Stimulated activated CD4-positive, alpha-beta T cell treated with anti-CD3 and anti-CD28 coated beads, Interleukin-1b, Interleukin-23, amount 100 ng/mL, for 24 hours (primary cell): ENCODE measurements around the gene MUC2.

Source experiments
- DNase-seq, 4 experiments: peaks; one replicate each; pipeline ENCODE4 v3.0.0-alpha.2; 2020; ENCODE audit warnings: low read depth in 4 of 4, low spot score in 1 of 4

Gene MUC2

GRCh38 chr11:1074244-1075221 lies at the start of gene MUC2:
MUC2 (plus strand) TSS chr11:1074874.
- DNase-seq: no peak

GRCh38 chr11:1025410-1026162 lies 49.1 kb upstream of the MUC2 start:
- no peak for DNase-seq

- DNase-seq: no peak
Measured at GRCh38 chr11:1026163-1026450, 48.6 kb upstream of the MUC2 start.

GRCh38 chr11:1026641-1027482 lies 47.8 kb upstream of the MUC2 start:
- no peak for DNase-seq

GRCh38 chr11:1027483-1028290 lies 47.0 kb upstream of the MUC2 start:
- no peak for DNase-seq

GRCh38 chr11:1028291-1028540 lies 46.5 kb upstream of the MUC2 start:
- no peak for DNase-seq

GRCh38 chr11:1028616-1029015 lies 46.1 kb upstream of the MUC2 start:
- no peak for DNase-seq

GRCh38 chr11:1029051-1029450 lies 45.6 kb upstream of the MUC2 start:
- DNase-seq: no peak

- no peak for DNase-seq
Measured at GRCh38 chr11:1029654-1030053, 45.0 kb upstream of the MUC2 start.

- no peak for DNase-seq
Measured at GRCh38 chr11:1030086-1030485, 44.6 kb upstream of the MUC2 start.

GRCh38 chr11:1030556-1030955 lies 44.1 kb upstream of the MUC2 start:
- no peak for DNase-seq

GRCh38 chr11:1031121-1031899 lies 43.4 kb upstream of the MUC2 start:
- no peak for DNase-seq

- DNase-seq: no peak
Measured at GRCh38 chr11:1032310-1032891, 42.3 kb upstream of the MUC2 start.

- no peak for DNase-seq
Measured at GRCh38 chr11:1033016-1033798, 41.5 kb upstream of the MUC2 start.

GRCh38 chr11:1034001-1034400 lies 40.7 kb upstream of the MUC2 start:
- DNase-seq: no peak

GRCh38 chr11:1034456-1035295 lies 40.0 kb upstream of the MUC2 start:
- no peak for DNase-seq

- no peak for DNase-seq
Measured at GRCh38 chr11:1035577-1036283, 38.9 kb upstream of the MUC2 start.
